HL-60 (cell line): ENCODE results near the gene PIGH.

ENCODE experiments used
- DNase-seq, 2 experiments: peaks; one replicate each; pipeline ENCODE4 v3.0.0-alpha.2; 2010 to 2020; ENCODE audit warnings: low read depth in 1 of 2, low spot score in 1 of 2
- H3K27ac ChIP-seq: fragments of 250-450 bp; sonication (Bioruptor Pico); replicated peaks from 2 replicates; pipeline ENCODE4 v1.5.1; 2020; ENCODE audit warnings: mild to moderate bottlenecking, moderate library complexity
- H3K27me3 ChIP-seq: fragments of 250-450 bp; sonication (Bioruptor Pico); 2 replicates; pipeline ENCODE4 v1.5.1; 2021; ENCODE audit warnings: mild to moderate bottlenecking, moderate library complexity; ENCODE audit not compliant: insufficient read depth, poor library complexity, severe bottlenecking
- H3K4me3 ChIP-seq: replicated peaks from 2 replicates; pipeline ENCODE4 v1.5.1; 2011; ENCODE audit warnings: mild to moderate bottlenecking, control low read depth, low read length; ENCODE audit not compliant: insufficient read depth
- GABPA ChIP-seq: IDR thresholded peaks from 2 replicates; pipeline ENCODE4 v1.6.1; 2012; ENCODE audit warnings: low read depth
- POLR2AphosphoS5 ChIP-seq: IDR thresholded peaks from 2 replicates; pipeline ENCODE4 v1.6.1; 2012; ENCODE audit warnings: low read depth
- REST ChIP-seq: IDR thresholded peaks from 2 replicates; pipeline ENCODE4 v1.6.1; 2012; ENCODE audit warnings: low read depth; ENCODE audit not compliant: insufficient replicate concordance
- SPI1 ChIP-seq: IDR thresholded peaks from 2 replicates; pipeline ENCODE4 v1.6.1; 2012; ENCODE audit warnings: low read depth, mild to moderate bottlenecking, borderline replicate concordance
- TF ChIP-seq, protein P1 (sequence below): IDR thresholded peaks from one replicate; pipeline ENCODE4 v1.5.1; 2011; ENCODE audit warnings: low read length, control low read depth, inconsistent platforms; ENCODE audit not compliant: insufficient read depth

The PIGH gene

DNA sequence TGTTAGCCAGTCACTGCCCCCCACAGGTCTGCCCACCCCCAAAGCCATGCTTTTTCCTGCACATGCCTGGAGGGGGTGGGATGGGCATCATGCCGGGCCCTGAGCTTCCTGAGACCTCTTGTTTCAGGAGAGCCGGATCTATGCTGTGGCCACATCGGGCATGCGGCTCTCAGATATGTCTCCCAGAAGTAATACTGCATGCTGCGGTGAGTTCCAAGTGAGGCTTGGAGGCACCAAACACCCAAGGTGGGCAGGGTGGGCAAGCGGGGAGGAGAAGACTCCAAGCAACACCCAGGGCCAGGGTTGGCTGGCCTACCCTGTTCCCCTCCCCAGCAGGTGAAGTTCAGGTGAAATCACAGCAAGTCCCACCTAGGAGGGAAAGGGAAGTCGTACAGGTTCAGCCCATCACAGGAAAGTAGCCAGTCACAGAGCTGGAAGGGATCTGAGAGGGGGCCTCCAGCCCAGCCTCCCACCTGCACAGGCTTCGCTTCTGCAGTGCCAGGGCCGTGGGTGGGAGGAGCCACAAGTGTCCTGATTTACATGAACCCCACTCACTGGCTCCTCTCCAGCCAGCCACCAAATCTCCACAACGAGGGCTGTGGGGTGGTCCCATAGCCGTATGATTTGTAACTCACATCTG is 30.9 kb downstream of the PIGH start:
- Histone ChIP-seq H3K27ac (no peak overlapping the region), H3K4me3 (no peak overlapping the region), H3K27me3 (no peaks in the 10 kb centered on the region)
- TF ChIP-seq POLR2AphosphoS5 (no peak), REST (no peak), GABPA (no peak), SPI1 (no peak)
- TF ChIP-seq, protein P1, sequence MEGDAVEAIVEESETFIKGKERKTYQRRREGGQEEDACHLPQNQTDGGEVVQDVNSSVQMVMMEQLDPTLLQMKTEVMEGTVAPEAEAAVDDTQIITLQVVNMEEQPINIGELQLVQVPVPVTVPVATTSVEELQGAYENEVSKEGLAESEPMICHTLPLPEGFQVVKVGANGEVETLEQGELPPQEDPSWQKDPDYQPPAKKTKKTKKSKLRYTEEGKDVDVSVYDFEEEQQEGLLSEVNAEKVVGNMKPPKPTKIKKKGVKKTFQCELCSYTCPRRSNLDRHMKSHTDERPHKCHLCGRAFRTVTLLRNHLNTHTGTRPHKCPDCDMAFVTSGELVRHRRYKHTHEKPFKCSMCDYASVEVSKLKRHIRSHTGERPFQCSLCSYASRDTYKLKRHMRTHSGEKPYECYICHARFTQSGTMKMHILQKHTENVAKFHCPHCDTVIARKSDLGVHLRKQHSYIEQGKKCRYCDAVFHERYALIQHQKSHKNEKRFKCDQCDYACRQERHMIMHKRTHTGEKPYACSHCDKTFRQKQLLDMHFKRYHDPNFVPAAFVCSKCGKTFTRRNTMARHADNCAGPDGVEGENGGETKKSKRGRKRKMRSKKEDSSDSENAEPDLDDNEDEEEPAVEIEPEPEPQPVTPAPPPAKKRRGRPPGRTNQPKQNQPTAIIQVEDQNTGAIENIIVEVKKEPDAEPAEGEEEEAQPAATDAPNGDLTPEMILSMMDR: no peak
- no peak for DNase-seq

DNA sequence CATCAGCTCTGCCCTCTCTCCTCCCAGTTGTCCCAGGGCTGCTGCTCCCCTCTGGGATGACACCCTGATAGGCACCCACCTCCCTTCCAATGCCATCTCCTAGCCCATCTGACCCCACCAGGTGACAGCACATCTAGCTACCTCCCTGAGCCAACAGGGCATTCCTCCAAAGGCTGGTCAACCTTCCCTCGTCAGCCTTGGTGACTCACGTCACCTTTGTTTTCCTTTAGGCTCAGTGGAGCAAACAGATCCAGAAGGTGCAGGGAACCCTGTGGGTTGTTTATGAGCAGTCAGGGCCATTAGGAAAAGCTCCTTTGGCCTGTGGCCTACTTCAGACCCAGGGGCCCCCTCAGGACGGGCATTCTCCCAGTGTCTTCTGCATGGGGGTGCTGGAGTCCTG is 32.4 kb downstream of the PIGH start:
- Histone ChIP-seq H3K4me3 (no peak overlapping the region), H3K27ac (no peak overlapping the region), H3K27me3 (no peaks in the 10 kb centered on the region)
- no peak for DNase-seq
- TF ChIP-seq, protein P1: no peak
- no peak for TF ChIP-seq REST
- TF ChIP-seq GABPA: no peak

DNA sequence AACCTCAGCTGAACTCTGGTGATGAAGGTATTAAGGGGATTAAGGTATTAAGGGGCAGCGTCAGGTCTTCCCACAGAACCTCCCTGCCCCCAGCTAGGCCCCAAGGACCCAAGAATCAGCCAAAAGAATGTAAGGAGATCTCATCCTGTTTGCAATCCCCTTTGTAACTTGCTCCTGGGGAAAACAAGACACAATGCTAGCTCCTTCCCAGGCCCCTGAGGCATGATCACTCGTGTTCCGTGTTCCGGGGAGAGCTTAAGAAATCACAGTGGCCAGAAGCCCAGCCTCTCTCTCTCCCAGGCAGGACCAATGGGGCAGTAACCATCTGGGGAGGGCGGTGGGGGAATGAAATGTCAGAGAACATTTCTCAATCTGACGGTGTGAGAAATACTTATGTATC is 33.2 kb downstream of the PIGH start:
- Histone ChIP-seq H3K4me3 (no peak overlapping the region), H3K27me3 (no peaks in the 10 kb centered on the region), H3K27ac (no peak overlapping the region)
- no peak for DNase-seq
- TF ChIP-seq POLR2AphosphoS5: no peak
- TF ChIP-seq, protein P1: no peak
- TF ChIP-seq GABPA: no peak
- TF ChIP-seq SPI1: no peak
- no peak for TF ChIP-seq REST
